Cardiac fibroblast (primary cell): ENCODE data around the gene CEP68.
A peak's percentile ranks its signal among the peaks of the same experiment; 100 is the strongest.

Experiments
- DNase-seq, 2 donors: peaks; one replicate each; pipeline versions ENCODE4 v3.0.0 to v3.0.0-alpha.2; 2010; ENCODE audit warnings: low read depth in 2 of 2
- H3K4me3 ChIP-seq, 2 donors: replicated peaks in 1 of 2; 1 replicate in 1 of 2; 2 replicates in 1 of 2; pipeline ENCODE4 v1.5.1; 2011; ENCODE audit warnings: low read depth in 2 of 2, low read length in 2 of 2, mild to moderate bottlenecking in 2 of 2, moderate library complexity in 1 of 2
- TF ChIP-seq, protein P1 (sequence below): IDR thresholded peaks from one replicate; pipeline ENCODE4 v1.5.1; 2011; ENCODE audit warnings: low read depth, mild to moderate bottlenecking, low read length, inconsistent platforms

The CEP68 gene

DNA sequence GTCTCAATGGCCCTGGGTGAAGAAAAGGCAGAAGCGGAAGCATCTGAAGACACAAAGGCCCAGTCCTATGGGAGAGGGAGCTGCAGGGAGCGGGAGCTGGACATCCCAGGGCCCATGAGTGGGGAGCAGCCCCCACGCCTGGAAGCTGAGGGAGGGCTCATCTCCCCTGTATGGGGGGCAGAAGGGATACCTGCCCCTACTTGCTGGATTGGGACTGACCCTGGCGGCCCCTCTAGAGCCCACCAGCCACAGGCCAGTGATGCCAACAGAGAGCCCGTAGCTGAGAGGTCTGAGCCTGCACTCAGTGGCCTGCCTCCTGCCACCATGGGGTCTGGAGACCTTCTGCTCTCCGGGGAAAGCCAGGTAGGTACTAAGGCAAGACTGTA lies 13.2 kb downstream of the CEP68 start:
- H3K4me3 ChIP-seq, result no peak overlapping the region
- TF ChIP-seq, protein P1, sequence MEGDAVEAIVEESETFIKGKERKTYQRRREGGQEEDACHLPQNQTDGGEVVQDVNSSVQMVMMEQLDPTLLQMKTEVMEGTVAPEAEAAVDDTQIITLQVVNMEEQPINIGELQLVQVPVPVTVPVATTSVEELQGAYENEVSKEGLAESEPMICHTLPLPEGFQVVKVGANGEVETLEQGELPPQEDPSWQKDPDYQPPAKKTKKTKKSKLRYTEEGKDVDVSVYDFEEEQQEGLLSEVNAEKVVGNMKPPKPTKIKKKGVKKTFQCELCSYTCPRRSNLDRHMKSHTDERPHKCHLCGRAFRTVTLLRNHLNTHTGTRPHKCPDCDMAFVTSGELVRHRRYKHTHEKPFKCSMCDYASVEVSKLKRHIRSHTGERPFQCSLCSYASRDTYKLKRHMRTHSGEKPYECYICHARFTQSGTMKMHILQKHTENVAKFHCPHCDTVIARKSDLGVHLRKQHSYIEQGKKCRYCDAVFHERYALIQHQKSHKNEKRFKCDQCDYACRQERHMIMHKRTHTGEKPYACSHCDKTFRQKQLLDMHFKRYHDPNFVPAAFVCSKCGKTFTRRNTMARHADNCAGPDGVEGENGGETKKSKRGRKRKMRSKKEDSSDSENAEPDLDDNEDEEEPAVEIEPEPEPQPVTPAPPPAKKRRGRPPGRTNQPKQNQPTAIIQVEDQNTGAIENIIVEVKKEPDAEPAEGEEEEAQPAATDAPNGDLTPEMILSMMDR, result no peak
- DNase-seq, result no peak

DNA sequence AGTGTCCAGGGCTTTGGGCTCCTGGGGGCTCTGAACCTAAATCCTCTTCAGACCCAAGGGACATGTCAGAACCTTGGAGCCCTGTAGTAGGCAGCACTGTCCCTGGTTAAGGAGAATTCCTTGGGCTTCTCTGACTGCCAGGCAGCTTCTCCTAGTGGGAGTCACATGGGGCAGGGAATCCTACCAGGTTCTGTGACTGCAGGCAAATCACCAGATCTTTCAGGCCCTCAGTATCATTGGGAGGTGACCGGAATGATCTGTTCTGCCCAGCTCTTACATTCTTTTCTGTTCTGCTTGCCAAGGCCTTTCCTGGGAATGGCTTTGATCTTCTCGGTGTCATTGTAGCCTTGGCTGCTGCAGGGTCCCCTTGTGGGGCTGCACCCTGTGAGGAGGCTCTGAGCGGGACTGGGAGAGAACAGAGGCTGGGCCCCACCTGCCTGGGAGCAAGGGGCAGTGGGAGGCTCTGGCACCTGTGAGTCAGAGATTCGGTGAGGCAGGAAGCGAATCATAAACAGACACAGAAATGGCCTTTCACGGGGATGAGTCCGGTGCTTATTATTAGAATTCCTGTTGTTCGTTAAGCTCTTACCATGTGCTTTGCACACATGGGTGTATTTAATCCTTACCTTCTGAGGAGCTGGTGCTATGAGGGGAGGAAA lies 14.1 kb downstream of the CEP68 start:
- no peak overlapping the region for H3K4me3 ChIP-seq
- DNase-seq, result peak; percentile 45 to 59
- TF ChIP-seq, protein P1, result peak; percentile 30

DNA sequence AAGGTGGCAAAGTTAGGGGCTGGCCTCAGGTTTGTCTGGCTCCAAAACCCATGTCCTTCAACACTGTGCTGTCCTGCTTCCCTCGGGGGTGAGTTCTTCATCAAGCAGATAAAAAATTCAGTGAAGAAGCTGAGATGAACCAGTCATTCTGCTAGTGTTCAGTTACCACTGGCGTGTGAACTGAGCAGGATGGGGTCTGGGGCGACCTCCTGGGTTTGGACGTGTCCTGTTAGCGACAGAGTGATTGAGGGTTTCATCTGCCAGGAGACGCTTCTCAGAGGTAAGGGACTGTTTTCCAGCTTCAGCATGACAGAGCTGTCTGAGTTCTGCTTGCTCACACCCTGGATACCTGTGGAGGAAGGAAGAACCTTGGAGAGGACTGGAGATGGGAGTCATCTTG lies 14.6 kb downstream of the CEP68 start:
- TF ChIP-seq, protein P1, result no peak
- no peak overlapping the region for H3K4me3 ChIP-seq
- DNase-seq, result no peak

DNA sequence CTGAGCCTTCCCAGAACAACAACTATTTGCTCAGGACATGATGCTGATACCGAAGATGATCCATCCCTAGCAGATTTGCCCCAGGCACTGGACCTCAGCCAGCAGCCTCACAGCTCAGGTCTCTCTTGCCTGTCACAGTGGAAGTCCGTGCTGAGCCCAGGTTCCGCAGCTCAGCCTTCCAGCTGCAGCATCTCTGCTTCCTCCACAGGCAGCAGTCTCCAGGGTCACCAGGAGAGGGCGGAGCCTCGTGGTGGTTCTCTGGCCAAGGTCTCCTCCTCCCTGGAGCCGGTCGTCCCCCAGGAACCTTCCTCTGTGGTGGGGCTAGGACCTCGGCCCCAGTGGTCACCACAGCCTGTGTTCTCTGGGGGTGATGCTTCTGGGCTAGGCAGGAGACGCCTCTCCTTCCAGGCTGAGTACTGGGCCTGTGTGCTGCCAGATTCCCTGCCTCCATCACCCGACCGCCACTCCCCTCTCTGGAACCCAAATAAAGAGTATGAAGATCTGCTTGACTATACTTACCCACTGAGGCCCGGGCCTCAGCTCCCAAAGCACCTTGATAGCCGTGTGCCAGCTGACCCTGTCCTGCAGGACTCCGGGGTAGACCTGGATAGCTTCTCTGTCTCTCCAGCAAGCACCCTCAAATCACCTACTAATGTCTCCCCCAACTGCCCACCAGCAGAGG lies 15.4 kb downstream of the CEP68 start:
- H3K4me3 ChIP-seq, result no peak overlapping the region
- TF ChIP-seq, protein P1, result peak; percentile 57
- DNase-seq, result peak; percentile 26 to 28

DNA sequence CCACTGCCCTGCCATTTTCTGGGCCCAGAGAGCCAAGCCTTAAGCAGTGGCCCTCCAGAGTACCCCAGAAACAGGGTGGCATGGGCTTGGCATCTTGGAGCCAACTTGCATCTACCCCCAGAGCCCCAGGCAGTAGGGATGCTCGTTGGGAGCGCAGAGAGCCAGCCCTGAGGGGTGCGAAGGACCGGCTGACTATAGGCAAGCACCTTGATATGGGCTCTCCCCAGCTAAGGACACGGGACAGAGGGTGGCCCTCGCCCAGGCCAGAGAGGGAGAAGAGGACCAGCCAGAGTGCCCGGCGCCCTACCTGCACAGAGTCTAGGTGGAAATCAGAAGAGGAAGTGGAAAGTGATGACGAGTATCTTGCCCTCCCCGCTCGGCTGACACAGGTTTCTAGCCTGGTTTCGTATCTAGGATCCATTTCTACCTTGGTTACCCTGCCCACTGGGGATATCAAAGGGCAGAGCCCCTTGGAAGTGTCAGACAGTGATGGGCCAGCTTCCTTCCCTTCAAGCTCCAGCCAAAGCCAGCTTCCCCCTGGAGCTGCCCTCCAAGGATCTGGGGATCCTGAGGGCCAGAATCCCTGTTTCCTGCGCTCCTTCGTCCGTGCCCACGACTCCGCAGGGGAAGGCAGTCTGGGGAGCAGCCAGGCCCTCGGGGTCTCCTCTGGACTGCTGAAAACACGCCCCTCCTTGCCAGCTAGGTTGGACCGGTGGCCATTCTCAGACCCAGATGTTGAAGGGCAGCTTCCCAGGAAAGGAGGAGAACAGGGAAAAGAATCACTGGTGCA lies 16.2 kb downstream of the CEP68 start:
- no peak overlapping the region for H3K4me3 ChIP-seq
- DNase-seq, result no peak
- TF ChIP-seq, protein P1, result no peak

DNA sequence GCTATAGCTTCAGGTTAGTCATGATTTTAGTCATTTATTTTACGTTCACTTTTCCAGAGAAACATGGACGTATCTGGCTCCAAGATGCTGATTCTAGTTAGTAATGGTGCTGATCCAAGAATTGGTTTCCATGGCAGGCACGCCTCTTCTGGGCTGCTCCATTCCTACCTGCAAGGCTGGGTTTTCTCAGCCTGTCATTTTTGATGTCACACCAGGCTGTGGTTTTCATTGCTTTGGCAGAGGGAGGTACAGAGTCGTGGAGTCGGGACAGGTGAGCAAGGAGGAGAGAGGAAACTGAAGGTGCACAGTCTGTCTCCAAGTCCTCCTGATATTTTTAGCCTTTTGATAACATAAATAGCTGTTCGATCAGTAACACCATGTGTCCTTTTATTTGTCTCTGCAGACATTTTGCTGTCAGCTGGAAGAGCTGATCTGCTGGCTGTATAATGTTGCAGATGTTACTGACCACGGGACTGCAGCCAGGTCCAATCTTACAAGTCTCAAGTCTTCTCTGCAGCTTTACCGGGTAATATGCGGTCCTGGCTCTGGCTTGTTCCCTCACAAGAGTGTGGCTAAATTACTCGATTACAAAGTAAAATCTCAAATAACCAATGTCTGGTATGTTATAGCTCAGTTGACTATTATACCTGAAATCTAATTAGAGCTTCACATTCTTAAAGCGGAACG lies 17.8 kb downstream of the CEP68 start:
- DNase-seq, result no peak
- TF ChIP-seq, protein P1, result no peak
- no peak overlapping the region for H3K4me3 ChIP-seq
